Measurements from ENCODE around the gene SLC25A4.

GRCh38 chr4:185137233-185137925 lies 5.7 kb upstream of the SLC25A4 start:
- TF ChIP-seq CTCF (IDR thresholded peaks at IDR 0.05) (no peak), POLR2A (IDR thresholded peaks at IDR 0.05) (peak in 1 of 2 donors; percentile 51)
